ENCODE results near the gene BCAP31. TPM values are rescaled to one million over a fixed set of nuclear protein-coding genes. Genes with fewer than 3 reads are reported as not detected.

The BCAP31 gene
- total and polyA plus RNA-seq, 2 of the 13 experiments (the other 11 are each of a cell fraction or from before 2014, with no cell fraction given) = 139 to 178 TPM

DNA sequence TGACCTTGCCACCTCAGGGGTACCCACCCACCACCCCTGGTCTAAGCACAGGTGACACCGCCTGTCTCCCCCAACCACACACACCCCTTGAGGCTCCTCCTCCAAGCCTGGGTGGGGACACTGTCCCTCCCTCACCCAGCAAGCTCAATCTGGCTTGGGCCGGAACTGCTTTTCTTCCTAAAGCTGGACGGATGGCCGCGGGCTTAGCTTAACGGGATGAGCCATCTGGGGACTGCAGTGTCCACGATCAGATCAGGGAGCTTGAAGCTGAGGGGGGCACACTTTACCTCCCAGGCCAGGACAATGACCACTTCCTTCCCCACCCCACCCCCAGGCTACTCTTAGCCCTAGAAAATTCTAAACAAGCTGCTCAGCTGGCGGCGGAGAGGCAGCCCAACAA lies 37.5 kb downstream of the BCAP31 start:
- DNase-seq (ENCODE audit: low spot score) = no peak
- Histone ChIP-seq H3K4me2 (ENCODE audit: low read depth, low read length) (peak overlapping the region; percentile 74), H3K9me3 (ENCODE audit: low read length) (no peaks in the 10 kb centered on the region), H3K27ac (ENCODE audit: extremely low read length, insufficient read depth, low read length) (peak overlapping the region; percentile 76), H4K20me1 (ENCODE audit: insufficient read depth, low read length) (peaks cover 12% of the 10 kb centered on the region), H3K36me3 (replicated peaks in 1 of 2; ENCODE audit: control insufficient read depth in 1 of 2, insufficient read depth in 2 of 2, low read length in 2 of 2) (peaks cover 0 to 1% of the 10 kb centered on the region in 2 experiments; a peak in 2 of 5 replicates), H3K9ac (ENCODE audit: insufficient read depth, low read depth, low read length) (peak overlapping the region; percentile 71), H3K4me3 (replicated peaks in 1 of 3; ENCODE audit: insufficient read depth in 1 of 3, low read depth in 2 of 3, low read length in 3 of 3) (peak overlapping the region; percentile 26 to 73 (median 60); a peak in 5 of 6 replicates), H3K79me2 (ENCODE audit: insufficient read depth, low read length) (peaks cover 20% of the 10 kb centered on the region), H2AFZ (ENCODE audit: low read length) (no peak overlapping the region), H3K27me3 (ENCODE audit: control insufficient read depth in 1 of 2, insufficient read depth in 2 of 2, low read length in 2 of 2) (no peaks in the 10 kb centered on the region), H3K4me1 (ENCODE audit: insufficient read depth, low read length) (peaks cover 34% of the 10 kb centered on the region)
- no CpG with 5 or more reads among the region's 9 CpGs for WGBS (ENCODE audit: low lambda C conversion rate)
- TF ChIP-seq DRAP1 (CRISPR knock-in tag; IDR thresholded peaks at IDR 0.05) (peak; percentile 31; the same call in 1 of the 2 replicates), SIN3A (IDR thresholded peaks at IDR 0.05; ENCODE audit: borderline replicate concordance, low read depth, low read length) (0 out of 2 replicates have a peak, but pooled peaks have one; percentile 0), HDAC1 (CRISPR knock-in tag; IDR thresholded peaks at IDR 0.05) (0 out of 2 replicates have a peak, but pooled peaks have one; percentile 31), CENPBD1 (CRISPR knock-in tag; IDR thresholded peaks at IDR 0.05; ENCODE audit: borderline replicate concordance, low read depth) (no peak), THAP7 (CRISPR knock-in tag; IDR thresholded peaks at IDR 0.05) (no peak), SAP130 (CRISPR knock-in tag; IDR thresholded peaks at IDR 0.05; ENCODE audit: low read depth) (peak; percentile 22; the same call in 1 of the 2 replicates), SSRP1 (CRISPR knock-in tag; IDR thresholded peaks at IDR 0.05) (no peak)
- ChIA-PET POLR2A (interaction anchor here (0.8 to 2.1 kb wide), 5 partner anchors 8 to 80 kb away, joined by 3 to 16 read pairs (median 6); partner anchors contain the start of gene PLXNB3), CTCF (ENCODE audit: low intra/inter-chr PET ratio, low total read pairs) (no interaction called here)
- in situ Hi-C loops (cut with HindIII; ENCODE audit: extremely low pct_ligation_motif_present, low pct_unique_long_range_greater_than_20kb) = no loop called here
- no peak for FAIRE-seq
- peak; percentile 24 for ATAC-seq
- intact Hi-C loops (cut with micrococcal nuclease; ENCODE audit: unreplicated experiment) = no loop called here
- BruUV-seq (replicated peaks) = no TSS peak

Data from HepG2 (cell line).